Amygdala (tissue), 56 donors: ENCODE data around the gene RFX4.

ENCODE experiments used
- DNase-seq, 56 donors: peaks; one replicate each; lab custom pipeline; 2025; lab: John Stamatoyannopoulos, UW

The RFX4 gene

GRCh38 chr12:106644335-106645073 is 61.7 kb downstream of the RFX4 start:
- DNase-seq, result peak in 19 of 56 donors; percentile 51 to 85 (median 68)

DNA sequence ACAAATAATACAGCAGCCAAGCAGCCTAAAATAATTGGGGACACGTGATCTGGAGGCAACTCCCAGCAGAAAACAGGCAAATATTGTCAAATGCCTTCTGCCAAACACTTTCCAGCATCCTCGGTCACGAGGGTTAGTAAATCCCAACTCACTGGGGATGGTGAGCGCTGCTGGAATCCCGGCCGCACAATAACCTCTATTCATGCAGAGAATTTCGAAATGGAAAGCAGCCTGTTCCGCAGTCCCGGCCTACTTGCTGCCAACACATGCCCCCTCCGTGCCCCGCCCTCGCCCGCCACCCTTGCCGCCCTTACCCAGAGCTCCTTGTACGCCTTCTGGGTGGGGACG is 62.2 kb downstream of the RFX4 start:
- DNase-seq, result peak in 55 of 56 donors; percentile 35 to 94 (median 80)

GRCh38 chr12:106645465-106646330 is 62.9 kb downstream of the RFX4 start:
- no peak for DNase-seq

GRCh38 chr12:106646472-106646871 is 63.7 kb downstream of the RFX4 start:
- DNase-seq, result no peak

DNA sequence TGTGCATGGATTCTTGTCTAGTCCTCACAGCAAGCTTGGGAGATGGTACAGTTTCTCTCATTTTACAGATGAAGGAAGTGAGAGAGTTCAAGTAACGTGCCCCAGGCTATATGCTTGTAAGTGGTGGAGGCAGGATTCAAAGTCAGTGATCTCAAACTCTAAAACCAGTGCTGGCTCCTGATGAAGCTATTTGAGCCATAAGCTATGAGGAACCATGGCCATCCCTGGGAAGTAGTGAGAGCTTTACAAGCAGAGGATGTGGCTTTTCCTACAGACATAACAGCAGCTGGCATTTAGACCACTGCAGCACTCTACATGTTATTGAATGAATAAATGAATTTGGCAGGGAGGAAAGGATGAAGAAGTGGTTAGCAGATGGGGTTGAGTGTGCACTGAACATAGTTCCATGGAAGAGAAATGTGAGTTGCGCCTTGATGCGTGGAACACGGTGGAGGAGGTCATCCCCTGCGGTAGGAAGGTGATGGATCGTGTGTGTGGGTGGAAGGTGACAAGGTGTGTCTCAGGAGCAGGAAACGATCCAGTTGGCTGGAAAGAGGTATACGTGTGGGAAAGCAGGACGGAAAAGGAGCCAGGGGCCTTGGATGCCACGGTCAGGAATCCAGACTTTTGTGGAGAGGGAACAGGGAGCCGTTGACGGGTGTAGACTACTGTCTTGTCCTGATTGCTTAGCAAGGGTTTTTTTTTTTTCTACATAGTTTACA is 65.2 kb downstream of the RFX4 start:
- DNase-seq, result no peak

GRCh38 chr12:106648736-106649135 is 65.9 kb downstream of the RFX4 start:
- DNase-seq, result no peak

GRCh38 chr12:106651552-106651951 is 68.7 kb downstream of the RFX4 start:
- DNase-seq, result peak in 14 of 56 donors; percentile 6 to 41 (median 22)

GRCh38 chr12:106652510-106653015 is 69.8 kb downstream of the RFX4 start:
- peak in 4 of 56 donors; percentile 9 to 17 (median 12) for DNase-seq

- no peak for DNase-seq
These were observed 72.8 kb downstream of the RFX4 start for GRCh38 chr12:106655577-106655976.

GRCh38 chr12:106657488-106657887 is 74.7 kb downstream of the RFX4 start:
- no peak for DNase-seq

DNA sequence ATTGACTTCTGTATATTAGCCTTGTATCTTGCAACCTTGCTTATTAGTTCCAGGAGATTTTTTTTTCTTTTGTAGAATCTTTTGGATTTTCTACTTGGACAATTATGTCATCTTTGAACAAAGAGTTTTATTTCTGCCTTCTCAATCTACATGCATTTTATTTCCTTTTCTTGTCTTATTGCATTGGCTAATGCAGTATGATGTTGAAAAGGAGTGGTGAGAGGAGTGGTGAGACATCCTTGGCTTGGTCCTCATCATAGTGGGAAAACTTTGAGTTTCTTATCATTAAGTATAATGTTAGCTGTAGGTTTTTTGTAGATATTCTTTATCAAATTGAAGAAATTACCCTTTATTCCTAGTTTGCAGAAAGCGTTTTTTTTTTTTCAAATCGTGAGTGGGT is 80.6 kb downstream of the RFX4 start:
- DNase-seq, result no peak

DNA sequence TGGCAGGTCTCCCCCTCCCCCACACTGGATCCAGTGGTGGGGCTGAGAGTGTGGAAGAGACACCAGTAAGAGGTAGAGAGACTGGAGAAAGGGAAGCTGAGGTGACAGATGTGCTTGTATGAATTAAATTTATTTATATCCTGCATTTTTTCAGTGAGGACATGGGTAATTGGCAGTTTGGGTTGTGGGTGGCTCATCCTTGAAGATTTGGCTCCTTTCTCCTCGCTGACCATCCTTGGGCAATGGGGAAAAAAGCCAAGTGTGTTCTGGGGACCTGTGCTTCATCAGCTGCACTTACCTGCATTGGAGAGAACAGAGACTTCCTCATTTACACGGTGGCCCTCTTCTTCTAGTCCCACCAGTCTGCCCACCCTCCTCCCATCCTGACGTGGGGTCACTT is 86.4 kb downstream of the RFX4 start:
- DNase-seq, result no peak

GRCh38 chr12:106670131-106670530 is 87.3 kb downstream of the RFX4 start:
- no peak for DNase-seq

DNA sequence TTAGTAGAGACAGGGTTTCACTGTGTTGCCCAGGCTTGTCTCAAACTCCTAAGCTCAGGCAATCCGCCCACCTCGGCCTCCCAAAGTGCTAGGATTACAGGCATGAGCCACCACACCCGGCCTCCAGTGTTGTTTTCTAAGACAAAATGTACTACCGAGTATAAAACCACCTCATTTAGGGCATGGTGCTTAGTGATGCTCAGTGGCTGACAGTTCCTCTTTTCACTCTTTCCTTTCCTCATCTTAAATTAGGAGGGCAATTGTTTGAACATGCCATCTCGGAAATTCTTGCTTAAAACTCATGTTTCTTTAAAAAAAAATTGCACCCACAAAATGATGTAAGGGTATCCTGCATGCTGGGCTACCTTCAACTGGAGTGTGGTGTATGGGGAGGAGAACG is 89.0 kb downstream of the RFX4 start:
- DNase-seq, result no peak

DNA sequence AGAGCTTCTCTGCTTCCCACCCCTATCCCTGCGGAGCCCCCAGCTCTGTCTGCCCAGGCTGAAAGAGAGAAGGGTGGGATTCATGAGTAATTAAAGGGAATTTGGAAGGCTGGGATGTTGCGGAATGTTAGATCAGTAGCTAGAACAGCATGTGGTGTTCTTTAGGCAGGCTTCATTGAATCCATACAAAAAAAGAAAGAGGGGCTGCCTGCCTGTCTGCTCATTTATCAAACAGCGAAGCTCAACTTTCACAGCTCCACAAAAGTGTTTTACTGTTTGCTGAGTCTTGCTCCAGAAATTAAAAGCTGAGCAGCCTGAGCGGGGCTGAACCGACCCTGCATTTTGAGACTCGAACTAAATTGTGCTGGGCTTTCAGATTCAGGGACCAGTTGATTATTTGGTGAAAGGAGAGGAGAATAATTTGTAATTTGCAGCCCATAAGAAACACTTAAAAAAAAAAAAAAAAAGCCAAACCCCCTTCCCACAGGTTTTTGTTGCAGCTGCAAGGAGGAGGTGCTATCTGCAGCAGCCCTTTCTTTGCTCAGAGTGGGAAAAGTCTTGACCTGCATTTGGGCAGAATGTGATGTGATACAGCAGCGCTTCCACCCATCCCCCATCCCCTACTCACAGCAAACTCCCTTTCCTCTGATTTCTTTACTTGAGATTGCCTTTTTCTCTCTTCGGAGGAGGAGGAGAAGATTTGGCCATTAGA is 89.7 kb downstream of the RFX4 start:
- no peak for DNase-seq

- peak in 7 of 56 donors; percentile 4 to 12 (median 10) for DNase-seq
These were observed 90.3 kb downstream of the RFX4 start for GRCh38 chr12:106673141-106673540.

GRCh38 chr12:106675651-106676435 is 93.0 kb downstream of the RFX4 start:
- DNase-seq, result no peak

- no peak for DNase-seq
These were observed 96.8 kb downstream of the RFX4 start for GRCh38 chr12:106679574-106679973.

DNA sequence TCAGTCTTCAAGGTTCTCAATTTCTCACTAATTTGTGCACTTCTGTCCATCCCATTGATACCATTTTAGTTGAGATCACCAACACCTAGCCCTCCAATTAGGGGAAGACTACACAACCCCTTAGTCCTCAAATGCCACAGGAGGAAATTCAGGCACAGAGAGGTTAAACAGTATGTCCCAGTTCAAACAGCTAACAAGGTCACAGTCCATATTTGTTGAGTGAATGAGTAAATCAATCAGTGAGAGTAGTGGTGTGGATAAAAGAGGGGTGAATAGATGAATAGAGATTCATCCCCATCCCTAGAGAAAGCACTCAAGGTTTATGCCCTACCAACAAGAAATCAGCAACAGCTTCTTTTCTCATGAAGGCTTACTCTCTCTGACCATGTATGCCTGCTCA is 97.5 kb downstream of the RFX4 start:
- no peak for DNase-seq
